Right lobe of liver (tissue), 4 donors: ENCODE data around the gene NRIP2.
"Not testable (repeated sequence)": the region's sequence is repeated elsewhere in the genome, so short reads cannot be mapped to it uniquely, and the experiment has no call there.

Source experiments
- POLR2A ChIP-seq: fragments of 450-650 bp; IDR thresholded peaks from one replicate; pipeline ENCODE4 v1.6.1; 2017; ENCODE audit warnings: antibody characterized with exemption, mild to moderate bottlenecking
- TF ChIP-seq, protein P1 (sequence below), 4 donors: fragments of 200-600 bp in 3 of 4; fragments of 450-650 bp in 1 of 4; IDR thresholded peaks; one replicate each; pipeline versions ENCODE4 v1.5.1 to v1.8.0; 2016 to 2022; ENCODE audit warnings: antibody characterized with exemption in 4 of 4, mild to moderate bottlenecking in 2 of 4
- donor health status: DM: no; HTN: no; CAD: no.
- donor health status: DM: no; HTN: no; CAD: no.
- donor health status: DM: no; HTN: yes; CAD: no.

DNA sequence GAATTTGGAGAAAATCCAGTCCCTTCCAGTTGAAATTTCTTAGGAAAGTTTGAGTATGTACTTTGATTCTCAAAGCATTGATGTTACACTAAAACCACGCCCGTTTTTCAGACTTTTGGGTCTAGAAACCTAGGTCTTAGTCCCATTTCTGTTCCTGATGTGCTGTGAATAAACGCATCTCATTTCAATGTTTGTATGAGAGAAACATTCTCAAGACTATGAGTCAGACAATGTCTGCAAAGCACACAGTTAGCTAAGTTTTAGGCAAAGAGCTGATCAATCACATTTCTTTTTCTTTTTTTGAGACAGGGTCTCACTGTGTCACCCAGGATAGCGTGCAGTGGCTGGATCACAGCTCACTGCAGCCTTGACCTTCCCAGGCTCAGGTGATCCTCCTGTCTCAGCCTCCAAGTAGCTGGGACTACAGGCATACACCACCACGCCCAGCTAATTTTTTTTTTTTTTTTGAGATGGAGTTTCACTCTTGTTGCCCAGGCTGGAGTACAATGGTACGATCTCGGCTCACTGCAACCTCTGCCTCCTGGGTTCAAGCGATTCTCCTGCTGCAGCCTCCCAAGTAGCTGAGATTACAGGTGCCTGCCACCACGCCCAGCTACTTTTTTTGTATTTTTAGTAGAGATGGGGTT, 34.3 kb upstream of the NRIP2 start:
- TF ChIP-seq, protein P1, sequence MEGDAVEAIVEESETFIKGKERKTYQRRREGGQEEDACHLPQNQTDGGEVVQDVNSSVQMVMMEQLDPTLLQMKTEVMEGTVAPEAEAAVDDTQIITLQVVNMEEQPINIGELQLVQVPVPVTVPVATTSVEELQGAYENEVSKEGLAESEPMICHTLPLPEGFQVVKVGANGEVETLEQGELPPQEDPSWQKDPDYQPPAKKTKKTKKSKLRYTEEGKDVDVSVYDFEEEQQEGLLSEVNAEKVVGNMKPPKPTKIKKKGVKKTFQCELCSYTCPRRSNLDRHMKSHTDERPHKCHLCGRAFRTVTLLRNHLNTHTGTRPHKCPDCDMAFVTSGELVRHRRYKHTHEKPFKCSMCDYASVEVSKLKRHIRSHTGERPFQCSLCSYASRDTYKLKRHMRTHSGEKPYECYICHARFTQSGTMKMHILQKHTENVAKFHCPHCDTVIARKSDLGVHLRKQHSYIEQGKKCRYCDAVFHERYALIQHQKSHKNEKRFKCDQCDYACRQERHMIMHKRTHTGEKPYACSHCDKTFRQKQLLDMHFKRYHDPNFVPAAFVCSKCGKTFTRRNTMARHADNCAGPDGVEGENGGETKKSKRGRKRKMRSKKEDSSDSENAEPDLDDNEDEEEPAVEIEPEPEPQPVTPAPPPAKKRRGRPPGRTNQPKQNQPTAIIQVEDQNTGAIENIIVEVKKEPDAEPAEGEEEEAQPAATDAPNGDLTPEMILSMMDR (IDR thresholded peaks at IDR 0.05) = not testable (repeated sequence)
- TF ChIP-seq POLR2A = not testable (repeated sequence)
